LNCaP clone FGC (cell line): ENCODE results near the gene DAP.

Experiments
- DNase-seq: peaks from one replicate; pipeline ENCODE4 v3.0.0-alpha.2; 2011; ENCODE audit warnings: low read depth
- H3K4me3 ChIP-seq: 2 replicates; pipeline ENCODE4 v1.5.1; 2011; ENCODE audit warnings: mild to moderate bottlenecking, low read depth, low read length, control low read depth
- CTCF ChIP-seq: IDR thresholded peaks from 2 replicates; pipeline ENCODE4 v1.5.1; 2012; ENCODE audit warnings: mild to moderate bottlenecking; ENCODE audit not compliant: control insufficient read depth, insufficient read depth; ENCODE audit errors: extremely low read depth

The DAP gene

GRCh38 chr5:10662083-10662482 lies 99.0 kb downstream of the DAP start:
- DNase-seq, result no peak
- H3K4me3 ChIP-seq, result no peak overlapping the region
- TF ChIP-seq CTCF, result no peak

GRCh38 chr5:10661401-10661800 lies 99.6 kb downstream of the DAP start:
- no peak overlapping the region for H3K4me3 ChIP-seq
- TF ChIP-seq CTCF, result no peak
- no peak for DNase-seq

GRCh38 chr5:10660720-10661387 lies 100.2 kb downstream of the DAP start:
- no peak overlapping the region for H3K4me3 ChIP-seq
- TF ChIP-seq CTCF, result no peak
- DNase-seq, result no peak

- H3K4me3 ChIP-seq, result no peak overlapping the region
- TF ChIP-seq CTCF, result no peak
- DNase-seq, result no peak
These were observed 100.9 kb downstream of the DAP start for GRCh38 chr5:10660135-10660534.

GRCh38 chr5:10658265-10658664 lies 102.8 kb downstream of the DAP start:
- TF ChIP-seq CTCF, result no peak
- no peak overlapping the region for H3K4me3 ChIP-seq
- no peak for DNase-seq

- H3K4me3 ChIP-seq, result no peak overlapping the region
- DNase-seq, result peak; percentile 10
- no peak for TF ChIP-seq CTCF
These were observed 104.8 kb downstream of the DAP start for GRCh38 chr5:10655972-10656830.
